ENCODE measurements around the gene FRMD5.

DNA sequence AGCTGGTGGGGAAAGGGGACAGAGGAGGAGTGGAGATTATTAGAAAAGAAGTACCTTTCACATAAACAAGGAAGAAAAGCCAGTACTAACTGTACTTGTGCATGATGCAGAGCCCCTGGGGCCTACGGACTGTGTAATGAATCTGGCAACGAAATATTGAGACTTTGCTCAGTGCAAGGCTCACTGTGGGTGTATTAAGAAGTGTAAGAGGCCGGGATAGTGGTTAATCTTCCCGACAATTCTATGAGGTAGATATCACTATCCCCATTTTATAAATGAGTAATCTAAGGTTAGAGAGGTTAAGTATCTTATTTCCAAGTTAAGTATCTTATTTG, 278.8 kb downstream of the FRMD5 start:
- TF ChIP-seq TAF1 (IDR thresholded peaks at IDR 0.05; ENCODE audit: borderline replicate concordance, insufficient read depth, low read length) (no peak), POLR2AphosphoS5 (IDR thresholded peaks at IDR 0.05; ENCODE audit: low read depth, low read length) (no peak), SIN3A (IDR thresholded peaks at IDR 0.05; ENCODE audit: borderline replicate concordance, insufficient read depth, low read length) (no peak)
- TF ChIP-seq, protein P1, sequence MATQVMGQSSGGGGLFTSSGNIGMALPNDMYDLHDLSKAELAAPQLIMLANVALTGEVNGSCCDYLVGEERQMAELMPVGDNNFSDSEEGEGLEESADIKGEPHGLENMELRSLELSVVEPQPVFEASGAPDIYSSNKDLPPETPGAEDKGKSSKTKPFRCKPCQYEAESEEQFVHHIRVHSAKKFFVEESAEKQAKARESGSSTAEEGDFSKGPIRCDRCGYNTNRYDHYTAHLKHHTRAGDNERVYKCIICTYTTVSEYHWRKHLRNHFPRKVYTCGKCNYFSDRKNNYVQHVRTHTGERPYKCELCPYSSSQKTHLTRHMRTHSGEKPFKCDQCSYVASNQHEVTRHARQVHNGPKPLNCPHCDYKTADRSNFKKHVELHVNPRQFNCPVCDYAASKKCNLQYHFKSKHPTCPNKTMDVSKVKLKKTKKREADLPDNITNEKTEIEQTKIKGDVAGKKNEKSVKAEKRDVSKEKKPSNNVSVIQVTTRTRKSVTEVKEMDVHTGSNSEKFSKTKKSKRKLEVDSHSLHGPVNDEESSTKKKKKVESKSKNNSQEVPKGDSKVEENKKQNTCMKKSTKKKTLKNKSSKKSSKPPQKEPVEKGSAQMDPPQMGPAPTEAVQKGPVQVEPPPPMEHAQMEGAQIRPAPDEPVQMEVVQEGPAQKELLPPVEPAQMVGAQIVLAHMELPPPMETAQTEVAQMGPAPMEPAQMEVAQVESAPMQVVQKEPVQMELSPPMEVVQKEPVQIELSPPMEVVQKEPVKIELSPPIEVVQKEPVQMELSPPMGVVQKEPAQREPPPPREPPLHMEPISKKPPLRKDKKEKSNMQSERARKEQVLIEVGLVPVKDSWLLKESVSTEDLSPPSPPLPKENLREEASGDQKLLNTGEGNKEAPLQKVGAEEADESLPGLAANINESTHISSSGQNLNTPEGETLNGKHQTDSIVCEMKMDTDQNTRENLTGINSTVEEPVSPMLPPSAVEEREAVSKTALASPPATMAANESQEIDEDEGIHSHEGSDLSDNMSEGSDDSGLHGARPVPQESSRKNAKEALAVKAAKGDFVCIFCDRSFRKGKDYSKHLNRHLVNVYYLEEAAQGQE (IDR thresholded peaks at IDR 0.05; ENCODE audit: insufficient read depth in 1 of 2, low read depth in 2 of 2, low read length in 2 of 2), result no peak

All from PFSK-1 (cell line).